Lower lobe of right lung (tissue), 2 donors: Measurements from ENCODE around the gene CDC42BPB. TPM values are rescaled to one million over a fixed set of nuclear protein-coding genes. Genes with fewer than 3 reads are reported as not detected.
A peak's percentile ranks its signal among the peaks of the same experiment; 100 is the strongest.

Experiments
- ATAC-seq, 2 donors: fragments of 200-7000 bp; cut with Tn5 transposase; one replicate each; pipeline ENCODE4 v1.9.1; 2020 to 2022; ENCODE audit warnings: mild to moderate bottlenecking in 2 of 2, moderate library complexity in 2 of 2
- DNase-seq: peaks from one replicate; pipeline ENCODE4 v3.0.0-alpha.2; 2020
- H3K27ac ChIP-seq: fragments of 200-600 bp; one replicate; pipeline ENCODE4 v1.8.0; 2022
- H3K27me3 ChIP-seq: fragments of 200-600 bp; one replicate; pipeline ENCODE4 v1.8.0; 2022; ENCODE audit warnings: low read depth
- H3K36me3 ChIP-seq: fragments of 200-600 bp; one replicate; pipeline ENCODE4 v1.8.0; 2022; ENCODE audit warnings: mild to moderate bottlenecking
- H3K4me1 ChIP-seq: fragments of 200-600 bp; one replicate; pipeline ENCODE4 v1.8.0; 2022
- H3K4me3 ChIP-seq: fragments of 200-600 bp; one replicate; pipeline ENCODE4 v1.8.0; 2022; ENCODE audit warnings: mild to moderate bottlenecking
- H3K9me3 ChIP-seq: fragments of 200-600 bp; one replicate; pipeline ENCODE4 v1.8.0; 2022
- intact Hi-C: fragments of 100-400 bp; cut with DNase I; formaldehyde crosslinking; loops from one replicate; pipeline ENCODE4 v1.11.0; 2022
- total RNA-seq: library from RNA; stranded (reverse); fragmentation: NEBNext Ultra II Directional; extraction: Animal tissue kit (Norgen Biotek cat#: 25700); gene quantifications from one replicate; pipeline ENCODE4 v1.2.1, GENCODE V29; 2021
- TF ChIP-seq, protein P1 (sequence below): fragments of 200-600 bp; IDR thresholded peaks from one replicate; pipeline ENCODE4 v1.8.0; 2022; ENCODE audit warnings: antibody characterized with exemption, mild to moderate bottlenecking
- donor health status: DM: no; HTN: yes; CAD: no; lungs with severe emphysema.

The CDC42BPB gene
- total RNA-seq, 1 donor from 2014 or later = 114 TPM

DNA sequence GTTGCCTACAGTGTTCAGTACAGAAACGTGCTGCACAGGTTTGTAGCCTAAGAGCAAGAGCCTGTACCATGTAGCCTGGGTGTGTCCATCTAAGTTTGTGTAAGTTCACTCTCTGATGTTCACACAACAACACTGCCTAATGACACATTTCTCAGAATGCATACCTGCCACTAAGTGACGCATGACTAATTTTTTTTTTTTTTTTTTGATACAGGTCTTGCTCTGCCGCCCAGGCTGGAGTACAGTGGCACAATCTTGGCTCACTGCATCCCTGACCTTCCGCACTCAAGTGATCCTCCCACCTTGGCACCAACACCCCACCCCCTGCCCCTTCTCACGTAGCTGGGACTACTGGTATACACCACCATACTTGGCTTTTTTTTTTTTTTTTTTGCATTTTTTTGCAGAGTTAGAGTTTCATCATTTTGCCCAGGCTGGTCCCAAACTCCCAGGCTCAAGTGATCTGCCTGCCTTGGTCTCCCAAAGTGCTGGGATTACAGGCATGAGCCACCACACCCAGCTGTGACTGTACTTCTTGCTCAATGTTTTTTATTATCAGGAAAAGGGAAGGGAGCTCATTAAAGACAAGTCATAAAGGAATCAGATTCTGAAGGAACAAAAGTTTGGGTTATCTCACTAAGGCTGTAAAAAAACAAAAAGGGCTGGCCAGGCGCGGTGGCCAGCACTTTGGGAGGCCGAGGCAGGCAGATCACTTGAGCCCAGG lies 10.0 kb upstream of the CDC42BPB start:
- peak; percentile 25 to 59 for ATAC-seq
- Histone ChIP-seq H3K36me3 (no peaks in the 10 kb centered on the region), H3K4me3 (no peak overlapping the region), H3K4me1 (peaks cover 34% of the 10 kb centered on the region), H3K27me3 (no peaks in the 10 kb centered on the region), H3K27ac (peak overlapping the region; percentile 69), H3K9me3 (no peaks in the 10 kb centered on the region)
- intact Hi-C loops = no loop called here
- TF ChIP-seq, protein P1, sequence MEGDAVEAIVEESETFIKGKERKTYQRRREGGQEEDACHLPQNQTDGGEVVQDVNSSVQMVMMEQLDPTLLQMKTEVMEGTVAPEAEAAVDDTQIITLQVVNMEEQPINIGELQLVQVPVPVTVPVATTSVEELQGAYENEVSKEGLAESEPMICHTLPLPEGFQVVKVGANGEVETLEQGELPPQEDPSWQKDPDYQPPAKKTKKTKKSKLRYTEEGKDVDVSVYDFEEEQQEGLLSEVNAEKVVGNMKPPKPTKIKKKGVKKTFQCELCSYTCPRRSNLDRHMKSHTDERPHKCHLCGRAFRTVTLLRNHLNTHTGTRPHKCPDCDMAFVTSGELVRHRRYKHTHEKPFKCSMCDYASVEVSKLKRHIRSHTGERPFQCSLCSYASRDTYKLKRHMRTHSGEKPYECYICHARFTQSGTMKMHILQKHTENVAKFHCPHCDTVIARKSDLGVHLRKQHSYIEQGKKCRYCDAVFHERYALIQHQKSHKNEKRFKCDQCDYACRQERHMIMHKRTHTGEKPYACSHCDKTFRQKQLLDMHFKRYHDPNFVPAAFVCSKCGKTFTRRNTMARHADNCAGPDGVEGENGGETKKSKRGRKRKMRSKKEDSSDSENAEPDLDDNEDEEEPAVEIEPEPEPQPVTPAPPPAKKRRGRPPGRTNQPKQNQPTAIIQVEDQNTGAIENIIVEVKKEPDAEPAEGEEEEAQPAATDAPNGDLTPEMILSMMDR = no peak
- DNase-seq = no peak

DNA sequence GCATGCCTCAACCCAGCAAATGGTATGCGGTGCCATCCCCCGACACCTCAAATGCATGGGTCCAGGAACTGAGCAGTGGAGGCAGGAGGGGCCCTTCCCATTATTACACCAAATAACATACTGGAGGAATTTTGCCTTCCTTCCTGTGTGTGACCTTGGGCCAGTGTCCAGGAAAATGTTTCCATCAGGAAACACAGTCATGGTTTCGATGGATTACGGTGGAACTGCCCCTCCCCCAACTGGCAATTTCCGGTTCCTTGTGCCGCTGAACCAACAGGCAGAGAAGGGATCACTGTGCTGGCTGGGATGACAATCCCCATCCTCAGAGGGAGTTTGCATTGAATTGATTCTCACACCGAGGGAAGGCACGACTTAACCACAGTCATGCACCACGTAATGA lies 9.1 kb upstream of the CDC42BPB start:
- DNase-seq = no peak
- no peak overlapping the region for H3K4me3 ChIP-seq
- H3K36me3 ChIP-seq = no peaks in the 10 kb centered on the region
- no peaks in the 10 kb centered on the region for H3K9me3 ChIP-seq
- H3K27ac ChIP-seq = peak overlapping the region; percentile 69
- H3K4me1 ChIP-seq = peaks cover 27% of the 10 kb centered on the region
- TF ChIP-seq, protein P1 = no peak
- ATAC-seq = no peak
- intact Hi-C loops = no loop called here
- H3K27me3 ChIP-seq = no peaks in the 10 kb centered on the region

DNA sequence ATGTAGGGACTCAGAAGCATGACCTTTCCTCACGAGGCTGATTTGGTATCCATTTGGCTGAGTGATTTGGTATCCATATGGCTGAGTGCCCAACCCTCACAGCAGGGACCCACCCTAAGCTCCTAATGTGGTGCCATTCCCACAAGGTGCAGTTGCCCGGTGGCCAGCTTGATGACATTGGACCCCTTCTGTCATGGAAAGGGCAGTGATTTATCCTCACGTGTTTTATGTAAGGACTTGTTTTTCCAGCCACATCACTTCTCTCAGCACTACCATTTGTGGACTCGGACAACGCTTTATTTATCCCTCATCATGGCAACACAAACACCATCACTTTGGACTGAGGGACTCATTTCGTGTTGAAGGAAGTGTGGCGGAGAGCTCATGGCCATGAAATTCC lies 8.5 kb upstream of the CDC42BPB start:
- no peaks in the 10 kb centered on the region for H3K27me3 ChIP-seq
- H3K27ac ChIP-seq = peak overlapping the region; percentile 69
- H3K4me3 ChIP-seq = no peak overlapping the region
- H3K4me1 ChIP-seq = peaks cover 23% of the 10 kb centered on the region
- DNase-seq = no peak
- intact Hi-C loops = no loop called here
- TF ChIP-seq, protein P1 = no peak
- H3K36me3 ChIP-seq = no peaks in the 10 kb centered on the region
- no peaks in the 10 kb centered on the region for H3K9me3 ChIP-seq
- ATAC-seq = no peak

DNA sequence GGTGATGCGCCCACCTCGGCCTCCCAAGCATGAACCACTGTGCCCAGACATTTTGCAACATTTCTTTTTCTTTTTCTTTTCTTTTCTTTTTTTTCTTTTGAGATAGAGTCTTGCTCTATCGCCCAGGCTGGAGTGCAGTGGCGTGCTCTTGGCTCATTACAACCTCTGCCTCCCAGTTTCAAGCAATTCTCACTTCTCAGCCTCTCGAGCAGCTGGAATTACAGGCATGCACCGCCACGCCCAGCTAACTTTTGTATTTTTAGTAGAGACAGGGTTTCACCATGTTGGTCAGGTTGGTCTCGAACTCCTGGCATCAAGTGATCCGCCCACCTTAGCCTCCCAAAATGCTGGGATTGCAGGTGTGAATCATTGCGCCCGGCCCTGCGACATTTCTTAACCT lies 7.6 kb upstream of the CDC42BPB start:
- Histone ChIP-seq H3K27ac (no peak overlapping the region), H3K4me1 (peaks cover 23% of the 10 kb centered on the region), H3K4me3 (no peak overlapping the region), H3K9me3 (no peaks in the 10 kb centered on the region), H3K27me3 (no peaks in the 10 kb centered on the region), H3K36me3 (no peaks in the 10 kb centered on the region)
- TF ChIP-seq, protein P1 = no peak
- intact Hi-C loops = no loop called here
- DNase-seq (no peak), ATAC-seq (no peak)

DNA sequence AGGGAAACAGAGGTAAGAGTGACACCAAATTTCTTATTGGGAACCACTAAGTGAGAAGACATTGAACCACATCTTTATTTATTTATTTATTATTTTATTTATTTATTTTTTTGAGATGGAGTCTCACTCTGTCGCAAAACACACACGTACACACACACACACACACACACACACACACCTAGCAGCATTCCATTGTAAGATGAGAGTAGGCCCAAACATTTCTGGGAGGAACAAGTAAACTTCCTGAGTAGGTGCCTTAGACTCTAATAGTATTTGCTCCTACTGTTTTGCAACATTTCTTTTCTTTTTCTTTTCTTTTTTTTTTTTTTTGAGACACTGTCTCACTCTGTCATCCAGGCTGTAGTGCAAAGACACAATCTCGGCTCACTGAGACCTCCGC lies 7.1 kb upstream of the CDC42BPB start:
- Histone ChIP-seq H3K4me3 (no peak overlapping the region), H3K4me1 (peaks cover 24% of the 10 kb centered on the region), H3K27ac (no peak overlapping the region), H3K36me3 (no peaks in the 10 kb centered on the region), H3K9me3 (no peaks in the 10 kb centered on the region), H3K27me3 (no peaks in the 10 kb centered on the region)
- DNase-seq (no peak), ATAC-seq (peak in 1 of 2 donors; percentile 43)
- TF ChIP-seq, protein P1 = no peak
- intact Hi-C loops = no loop called here
